HepG2 (cell line): ENCODE data around the gene RPP25L. TPM values are rescaled to one million over a fixed set of nuclear protein-coding genes. Genes with fewer than 3 reads are reported as not detected.

Source experiments
- ARHGAP35 ChIP-seq: sonication (generic); formaldehyde crosslinking; IDR thresholded peaks from 2 replicates; pipeline ENCODE4 v1.9.0; 2022; ENCODE audit warnings: mild to moderate bottlenecking, inconsistent platforms, moderate library complexity, missing genetic modification reagents, borderline replicate concordance
- ATF4 ChIP-seq, 2 experiments: fragments of 450-650 bp in 1 of 2; sonication (generic) in 1 of 2; formaldehyde crosslinking; IDR thresholded peaks; 2 replicates each; pipeline versions ENCODE4 v1.5.0 to v1.8.0; 2020 to 2022; ENCODE audit warnings: mild to moderate bottlenecking in 1 of 2, missing genetic modification reagents in 1 of 2
- ATRX ChIP-seq: sonication (generic); formaldehyde crosslinking; IDR thresholded peaks from 2 replicates; pipeline ENCODE4 v1.4.0; 2020; ENCODE audit warnings: missing genetic modification reagents, borderline replicate concordance
- CAMTA2 ChIP-seq: sonication (generic); formaldehyde crosslinking; IDR thresholded peaks from 2 replicates; pipeline ENCODE4 v1.4.0; 2020; ENCODE audit warnings: mild to moderate bottlenecking, missing genetic modification reagents, borderline replicate concordance
- CENPBD1 ChIP-seq: sonication (generic); formaldehyde crosslinking; IDR thresholded peaks from 2 replicates; pipeline ENCODE4 v1.8.0; 2022; ENCODE audit warnings: missing genetic modification reagents, low read depth, mild to moderate bottlenecking, borderline replicate concordance
- FOXO4 ChIP-seq: sonication (generic); formaldehyde crosslinking; conservative IDR thresholded peaks from 2 replicates; pipeline ENCODE4 v1.8.1; 2023; ENCODE audit warnings: missing genetic modification reagents
- HBP1 ChIP-seq: IDR thresholded peaks from 2 replicates; pipeline ENCODE4 v1.6.1; 2016; ENCODE audit warnings: low read depth, control low read depth
- HDAC6 ChIP-seq: fragments of 200-600 bp; sonication (generic); IDR thresholded peaks from 2 replicates; pipeline ENCODE4 v1.7.0; 2017; ENCODE audit warnings: mild to moderate bottlenecking, antibody characterized with exemption, low read length, low read depth
- KMT2A ChIP-seq: sonication (generic); formaldehyde crosslinking; IDR thresholded peaks from 2 replicates; pipeline ENCODE4 v1.4.0; 2020; ENCODE audit warnings: missing genetic modification reagents
- PHF21A ChIP-seq: sonication (generic); formaldehyde crosslinking; IDR thresholded peaks from 2 replicates; pipeline ENCODE4 v1.5.0; 2020; ENCODE audit warnings: mild to moderate bottlenecking, missing genetic modification reagents
- SAFB2 ChIP-seq: sonication (generic); formaldehyde crosslinking; IDR thresholded peaks from 2 replicates; pipeline ENCODE4 v1.5.1; 2020; ENCODE audit warnings: missing genetic modification reagents, low read depth, mild to moderate bottlenecking, borderline replicate concordance
- SKI ChIP-seq: fragments of 450-650 bp; IDR thresholded peaks from one replicate; pipeline ENCODE4 v1.6.1; 2018; ENCODE audit warnings: mild to moderate bottlenecking; ENCODE audit not compliant: partially characterized antibody
- SPEN ChIP-seq: sonication (generic); formaldehyde crosslinking; IDR thresholded peaks from 2 replicates; pipeline ENCODE4 v1.5.1; 2020; ENCODE audit warnings: low read depth, mild to moderate bottlenecking, missing genetic modification reagents
- SRSF4 ChIP-seq: fragments of 200-400 bp; formaldehyde crosslinking; IDR thresholded peaks from one replicate; pipeline ENCODE4 v1.6.1; 2018; ENCODE audit warnings: mild to moderate bottlenecking, low read depth, low read length, moderate library complexity; ENCODE audit not compliant: poor library complexity, severe bottlenecking
- SRY ChIP-seq: sonication (generic); formaldehyde crosslinking; IDR thresholded peaks from 2 replicates; pipeline ENCODE4 v1.8.0; 2022; ENCODE audit warnings: mild to moderate bottlenecking, missing genetic modification reagents
- SUZ12 ChIP-seq: fragments of 150-350 bp; IDR thresholded peaks from 2 replicates; pipeline ENCODE4 v1.6.1; 2014; ENCODE audit warnings: low read depth, low read length
- TAF15 ChIP-seq: fragments of 200-400 bp; formaldehyde crosslinking; IDR thresholded peaks from one replicate; pipeline ENCODE4 v1.6.1; 2018; ENCODE audit warnings: mild to moderate bottlenecking, low read depth, low read length; ENCODE audit not compliant: poor library complexity, severe bottlenecking
- TOPORS ChIP-seq: sonication (generic); formaldehyde crosslinking; IDR thresholded peaks from 2 replicates; pipeline ENCODE4 v1.8.0; 2023; ENCODE audit warnings: mild to moderate bottlenecking, missing genetic modification reagents
- YY1 ChIP-seq: IDR thresholded peaks from 2 replicates; pipeline ENCODE4 v1.6.1; 2011; ENCODE audit warnings: low read length, low read depth, moderate library complexity, mild to moderate bottlenecking; ENCODE audit not compliant: insufficient read depth, insufficient replicate concordance
- ZC3H13 ChIP-seq: sonication (generic); formaldehyde crosslinking; IDR thresholded peaks from 2 replicates; pipeline ENCODE4 v1.8.1; 2023; ENCODE audit warnings: mild to moderate bottlenecking, missing genetic modification reagents, moderate library complexity
- ZNF207 ChIP-seq: fragments of 450-650 bp; IDR thresholded peaks from 2 replicates; pipeline ENCODE4 v1.6.1; 2016; ENCODE audit warnings: antibody characterized with exemption, borderline replicate concordance
- ZNF333 ChIP-seq: sonication (generic); formaldehyde crosslinking; IDR thresholded peaks from 2 replicates; pipeline ENCODE4 v1.4.0; 2020; ENCODE audit warnings: mild to moderate bottlenecking, missing genetic modification reagents, borderline replicate concordance
- ZNF660 ChIP-seq: sonication (generic); formaldehyde crosslinking; IDR thresholded peaks from 2 replicates; pipeline ENCODE4 v1.5.1; 2020; ENCODE audit warnings: mild to moderate bottlenecking, low read depth, missing genetic modification reagents, borderline replicate concordance
- ZSCAN30 ChIP-seq: sonication (generic); formaldehyde crosslinking; IDR thresholded peaks from 2 replicates; pipeline ENCODE4 v1.5.0; 2020; ENCODE audit warnings: mild to moderate bottlenecking, missing genetic modification reagents
- polyA plus RNA-seq, 8 experiments: library from polyadenylated mRNA; depleted of rRNA in 3 of 8; stranded (reverse) in 7 of 8; unstranded in 1 of 8; fragments of >200 nt; fragmentation: Illumina TruSeq in 4 of 8; extraction: Trizol in 4 of 8; gene quantifications; 2 replicates each; pipeline versions ENCODE4 v1.2.1 to v1.2.3, GENCODE V29; 2011 to 2016; ENCODE audit warnings: low read depth in 4 of 8, missing spikeins in 1 of 8, mixed read lengths in 1 of 8; ENCODE audit not compliant: insufficient read depth in 1 of 8
- total RNA-seq, 5 experiments: library from RNA; depleted of rRNA; stranded (reverse); fragments of >200 nt; fragmentation: Illumina TruSeq; extraction: Trizol; gene quantifications; 2 replicates each; pipeline ENCODE4 v1.2.3, GENCODE V29; 2016; ENCODE audit warnings: low read depth in 1 of 5

The RPP25L gene
- total and polyA plus RNA-seq, 2 of the 13 experiments (the other 11 are each of a cell fraction or from before 2014, with no cell fraction given): 24.5 to 27.3 TPM

- TF ChIP-seq HBP1 (CRISPR knock-in tag) (peak; percentile 75; the same call in 1 of the 2 replicates), ZNF660 (CRISPR knock-in tag) (0 out of 2 replicates have a peak, but pooled peaks have one; percentile 65), ATF4 (CRISPR knock-in tag; IDR thresholded peaks at IDR 0.05) (0 out of 4 replicates have a peak, but pooled peaks of 1 of the 2 experiments have one; percentile 4), HDAC6 (no peak), TAF15 (no peak), ZSCAN30 (0 out of 2 replicates have a peak, but pooled peaks have one; percentile 54), CENPBD1 (no peak), SRSF4 (no peak), SAFB2 (CRISPR knock-in tag) (peak; percentile 86), ZNF207 (no peak), FOXO4 (CRISPR knock-in tag) (no peak), SRY (0 out of 2 replicates have a peak, but pooled peaks have one; percentile 78), SUZ12 (no peak), CAMTA2 (CRISPR knock-in tag) (0 out of 2 replicates have a peak, but pooled peaks have one; percentile 21), ZC3H13 (CRISPR knock-in tag) (peak; percentile 39; the same call in 1 of the 2 replicates), YY1 (peak; percentile 64), SKI (peak; percentile 19), ARHGAP35 (CRISPR knock-in tag) (peak; percentile 68; the same call in 1 of the 2 replicates), SPEN (CRISPR knock-in tag) (peak; percentile 63; the same call in 1 of the 2 replicates), TOPORS (no peak), ZNF333 (CRISPR knock-in tag) (peak; percentile 88), KMT2A (CRISPR knock-in tag) (peak; percentile 53; the same call in 1 of the 2 replicates), PHF21A (CRISPR knock-in tag) (peak; percentile 71), ATRX (CRISPR knock-in tag) (no peak)
Measured at GRCh38 chr9:34646211-34647083, 34.5 kb upstream of the RPP25L start, which contains the start of gene GALT (continued).
